GM21390 (cell line): ENCODE data around the gene SIK1.
A peak's percentile ranks its signal among the peaks of the same experiment; 100 is the strongest.
"Not testable (repeated sequence)": the region's sequence is repeated elsewhere in the genome, so short reads cannot be mapped to it uniquely, and the experiment has no call there.

Experiments
- ATAC-seq: cut with Tn5 transposase; IDR thresholded peaks from one replicate; pipeline ENCODE4 v1.9.1; 2021; ENCODE audit not compliant: unreplicated experiment

The SIK1 gene

GRCh38 chr21:43398000-43398399, 28.9 kb downstream of the SIK1 start:
- not testable (repeated sequence) for ATAC-seq

GRCh38 chr21:43397439-43397808, 29.5 kb downstream of the SIK1 start:
- not testable (repeated sequence) for ATAC-seq

GRCh38 chr21:43396788-43397438, 30.0 kb downstream of the SIK1 start:
- not testable (repeated sequence) for ATAC-seq

GRCh38 chr21:43383351-43383750, 43.6 kb downstream of the SIK1 start:
- not testable (repeated sequence) for ATAC-seq

- ATAC-seq: not testable (repeated sequence)
Observed at GRCh38 chr21:43382902-43383301, 44.0 kb downstream of the SIK1 start.

- peak; percentile 57 for ATAC-seq
Observed at GRCh38 chr21:43380852-43381533, 45.9 kb downstream of the SIK1 start.

GRCh38 chr21:43380337-43380736, 46.6 kb downstream of the SIK1 start:
- ATAC-seq: not testable (repeated sequence)

- ATAC-seq: not testable (repeated sequence)
Observed at GRCh38 chr21:43379626-43380122, 47.3 kb downstream of the SIK1 start.

- ATAC-seq: no peak
Observed at GRCh38 chr21:43376478-43376882, 50.5 kb downstream of the SIK1 start.

- ATAC-seq: no peak
Observed at GRCh38 chr21:43375837-43376477, 51.0 kb downstream of the SIK1 start.

GRCh38 chr21:43375006-43375836, 51.7 kb downstream of the SIK1 start:
- no peak for ATAC-seq

- ATAC-seq: no peak
Observed at GRCh38 chr21:43374228-43374885, 52.6 kb downstream of the SIK1 start.

GRCh38 chr21:43373362-43374227, 53.3 kb downstream of the SIK1 start:
- no peak for ATAC-seq

GRCh38 chr21:43372663-43373361, 54.1 kb downstream of the SIK1 start:
- ATAC-seq: no peak

GRCh38 chr21:43371786-43372185, 55.1 kb downstream of the SIK1 start:
- ATAC-seq: no peak

GRCh38 chr21:43370888-43371570, 55.9 kb downstream of the SIK1 start:
- no peak for ATAC-seq

GRCh38 chr21:43370091-43370658, 56.8 kb downstream of the SIK1 start:
- no peak for ATAC-seq

- no peak for ATAC-seq
Observed at GRCh38 chr21:43369596-43370090, 57.3 kb downstream of the SIK1 start.
